Gastrocnemius medialis (tissue), 4 donors: ENCODE measurements around the gene PKHD1. TPM values are rescaled to one million over a fixed set of nuclear protein-coding genes. Genes with fewer than 3 reads are reported as not detected.

Experiments
- ATAC-seq, 2 donors: fragments of 150-250 bp; one replicate each; pipeline ENCODE4 v1.9.1; 2016
- DNase-seq, 2 donors: peaks; one replicate each; pipeline ENCODE4 v3.0.0-alpha.2; 2019
- H3K27ac ChIP-seq, 4 donors: fragments of 200-600 bp; sonication (generic); 1 replicate in 1 of 4; 2 replicates in 3 of 4; pipeline ENCODE4 v1.5.1; 2016 to 2018; ENCODE audit warnings: mild to moderate bottlenecking in 2 of 4, moderate library complexity in 1 of 4
- H3K27me3 ChIP-seq, 3 donors: fragments of 200-600 bp; sonication (generic) in 2 of 3; 1 replicate in 1 of 3; 2 replicates in 2 of 3; pipeline versions ENCODE4 v1.5.1 to v1.6.0; 2016 to 2019; ENCODE audit warnings: mild to moderate bottlenecking in 1 of 3, moderate library complexity in 1 of 3
- H3K36me3 ChIP-seq, 2 donors: fragments of 200-600 bp; sonication (generic) in 1 of 2; one replicate each; pipeline ENCODE4 v1.5.1; 2017 to 2018
- H3K4me1 ChIP-seq, 2 donors: fragments of 200-600 bp; sonication (generic) in 1 of 2; one replicate each; pipeline ENCODE4 v1.5.1; 2016 to 2017; ENCODE audit warnings: mild to moderate bottlenecking in 2 of 2
- H3K4me3 ChIP-seq, 4 donors: fragments of 200-600 bp; sonication (generic) in 3 of 4; 1 replicate in 1 of 4; 2 replicates in 3 of 4; pipeline ENCODE4 v1.5.1; 2016 to 2019; ENCODE audit warnings: mild to moderate bottlenecking in 2 of 4
- H3K9me3 ChIP-seq, 3 donors: fragments of 200-600 bp; sonication (generic) in 2 of 3; 1 replicate in 1 of 3; 2 replicates in 2 of 3; pipeline ENCODE4 v1.5.1; 2016 to 2019
- CTCF ChIP-seq, 5 experiments: fragments of 450-650 bp in 3 of 5; fragments of 200-600 bp in 2 of 5; sonication (generic) in 2 of 5; IDR thresholded peaks in 4 of 5; conservative IDR thresholded peaks in 1 of 5; 1 replicate in 4 of 5; 2 replicates in 1 of 5; pipeline ENCODE4 v1.5.1; 2016 to 2019; ENCODE audit warnings: antibody characterized with exemption in 5 of 5, mild to moderate bottlenecking in 3 of 5, moderate library complexity in 3 of 5
- POLR2A ChIP-seq, 2 donors: fragments of 450-650 bp; IDR thresholded peaks; one replicate each; pipeline ENCODE4 v1.6.1; 2017; ENCODE audit warnings: antibody characterized with exemption in 2 of 2, mild to moderate bottlenecking in 2 of 2, moderate library complexity in 2 of 2
- in situ Hi-C, 4 donors: fragments of 200-750 bp; cut with MboI; loops; one replicate each; pipeline versions ENCODE4 v1.15.0 to v1.8.0; 2017; ENCODE audit warnings: low sequenced_read_pairs in 4 of 4
- intact Hi-C: fragments of 100-400 bp; cut with DNase I; formaldehyde crosslinking; loops from one replicate; pipeline ENCODE4 v1.15.1; 2023; ENCODE audit warnings: low total_unique reads
- total RNA-seq, 4 donors: library from RNA; depleted of rRNA; stranded (reverse); fragments of >200 nt; gene quantifications; one replicate each; pipeline versions ENCODE4 v1.1.0 to v1.2.3, GENCODE V29; 2016

The PKHD1 gene
- total RNA-seq, 4 donors from 2014 or later: 0.02 to 0.05 (median 0.02) TPM; not detected in 1

GRCh38 chr6:52019092-52019491 is 68.3 kb downstream of the PKHD1 start:
- no peak overlapping the region for H3K27ac ChIP-seq
- intact Hi-C loops: no loop called here
- ATAC-seq (no peak), DNase-seq (no peak)
- TF ChIP-seq CTCF (IDR thresholded peaks at IDR 0.05 in 4 of 5, conservative IDR thresholded peaks at IDR 0.05 in 1 of 5) (no peak), POLR2A (IDR thresholded peaks at IDR 0.05) (no peak)
- H3K4me3 ChIP-seq: no peak overlapping the region
- H3K36me3 ChIP-seq: no peaks in the 10 kb centered on the region
- H3K9me3 ChIP-seq: no peaks in the 10 kb centered on the region
- in situ Hi-C loops: loop anchor here in 2 of 4 donors (25.0 kb wide), 1 partner anchor 1207 kb away; the partner anchor contains the start of gene TFAP2B (in 2 of the 2)
- no peaks in the 10 kb centered on the region for H3K27me3 ChIP-seq
- H3K4me1 ChIP-seq: no peaks in the 10 kb centered on the region

DNA sequence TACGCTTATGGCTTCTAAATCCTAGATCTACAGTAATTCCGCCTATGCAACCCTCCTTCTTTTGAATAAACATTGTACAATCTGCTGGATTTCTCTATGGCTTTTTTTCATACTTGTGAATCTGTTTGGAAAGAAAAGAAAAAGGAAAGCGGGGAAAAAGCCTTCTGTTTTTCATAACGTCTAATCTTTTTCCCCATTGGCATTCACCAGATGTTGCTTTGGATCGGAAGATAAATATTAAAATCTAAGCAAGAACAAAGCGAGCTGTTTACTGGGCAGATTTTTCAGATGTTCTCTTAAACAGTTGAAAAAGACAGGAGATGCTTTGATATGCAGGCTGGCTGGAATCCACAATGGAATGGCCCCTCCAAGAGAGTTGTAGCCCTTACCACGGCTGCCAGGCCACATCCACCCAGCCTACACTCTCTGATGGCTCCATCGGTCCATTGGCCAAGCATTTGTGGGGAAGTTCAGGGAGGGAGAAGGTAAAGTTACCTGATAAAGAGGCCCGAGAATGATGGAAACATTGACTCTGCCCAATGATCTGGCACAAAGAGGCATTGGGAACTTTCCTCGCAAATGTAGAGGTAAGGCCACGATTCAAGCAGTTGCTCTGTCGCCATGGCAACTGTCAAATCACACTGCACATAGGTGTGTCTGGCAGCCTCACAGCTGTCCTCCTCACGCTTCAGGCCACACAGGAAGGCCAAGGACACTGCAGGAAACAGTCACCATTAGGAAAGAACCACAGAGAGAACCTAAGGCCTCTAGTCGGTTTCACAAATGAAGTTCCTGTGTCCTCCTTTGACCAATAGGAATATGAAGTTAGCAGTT is 70.3 kb downstream of the PKHD1 start:
- H3K27ac ChIP-seq: no peak overlapping the region
- in situ Hi-C loops: loop anchor here in 2 of 4 donors (25.0 kb wide), 1 partner anchor 1205 kb away; the partner anchor contains the start of gene TFAP2B (in 2 of the 2)
- no peak for TF ChIP-seq CTCF (IDR thresholded peaks at IDR 0.05 in 4 of 5, conservative IDR thresholded peaks at IDR 0.05 in 1 of 5)
- TF ChIP-seq POLR2A (IDR thresholded peaks at IDR 0.05): no peak
- ATAC-seq: no peak
- H3K9me3 ChIP-seq: no peaks in the 10 kb centered on the region
- DNase-seq: no peak
- H3K4me3 ChIP-seq: no peak overlapping the region
- no peaks in the 10 kb centered on the region for H3K27me3 ChIP-seq
- H3K4me1 ChIP-seq: no peaks in the 10 kb centered on the region
- H3K36me3 ChIP-seq: no peaks in the 10 kb centered on the region
- intact Hi-C loops: no loop called here

DNA sequence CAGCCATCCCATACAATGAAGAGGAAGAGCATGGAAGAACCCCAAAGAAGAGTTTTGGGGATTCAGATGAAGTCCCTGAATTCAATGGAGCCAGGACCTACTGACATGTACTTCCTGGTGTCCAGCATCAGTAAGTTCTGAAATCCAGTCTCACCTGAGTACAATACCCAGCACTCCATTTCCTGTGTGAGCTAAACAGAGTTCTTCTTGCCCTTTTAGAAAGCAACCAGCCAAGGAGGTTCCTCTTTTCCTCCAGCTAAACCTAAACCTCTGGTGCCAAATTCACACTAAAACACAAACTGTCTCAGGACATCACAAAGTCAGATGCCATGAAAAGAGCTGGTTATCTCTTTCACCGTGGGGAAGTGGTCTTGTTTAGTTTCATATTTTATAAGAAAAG is 71.5 kb downstream of the PKHD1 start:
- Histone ChIP-seq H3K4me1 (no peaks in the 10 kb centered on the region), H3K27ac (no peak overlapping the region), H3K4me3 (no peak overlapping the region), H3K9me3 (no peaks in the 10 kb centered on the region), H3K36me3 (no peaks in the 10 kb centered on the region), H3K27me3 (no peaks in the 10 kb centered on the region)
- ATAC-seq (no peak), DNase-seq (no peak)
- in situ Hi-C loops: loop anchor here in 2 of 4 donors (25.0 kb wide), 1 partner anchor 1204 kb away; the partner anchor contains the start of gene TFAP2B (in 2 of the 2)
- TF ChIP-seq POLR2A (IDR thresholded peaks at IDR 0.05): no peak
- TF ChIP-seq CTCF (IDR thresholded peaks at IDR 0.05 in 4 of 5, conservative IDR thresholded peaks at IDR 0.05 in 1 of 5): no peak
- intact Hi-C loops: no loop called here

- intact Hi-C loops (no loop called here), in situ Hi-C loops (loop anchor here in 2 of 4 donors (25.0 kb wide), 1 partner anchor 1202 kb away; the partner anchor contains the start of gene TFAP2B (in 2 of the 2))
- ATAC-seq (no peak), DNase-seq (no peak)
- Histone ChIP-seq H3K4me1 (no peaks in the 10 kb centered on the region), H3K9me3 (no peaks in the 10 kb centered on the region), H3K36me3 (no peaks in the 10 kb centered on the region), H3K27ac (no peak overlapping the region), H3K27me3 (no peaks in the 10 kb centered on the region), H3K4me3 (no peak overlapping the region)
- no peak for TF ChIP-seq CTCF (IDR thresholded peaks at IDR 0.05 in 4 of 5, conservative IDR thresholded peaks at IDR 0.05 in 1 of 5)
- TF ChIP-seq POLR2A (IDR thresholded peaks at IDR 0.05): no peak
Measured at GRCh38 chr6:52014391-52014790, 73.0 kb downstream of the PKHD1 start.
